ENCODE data around the gene PLA2G4B. TPM values are rescaled to one million over a fixed set of nuclear protein-coding genes. Genes with fewer than 3 reads are reported as not detected.

Gene PLA2G4B
- total and polyA plus RNA-seq, 4 donors: 5.7 to 13.0 (median 10.6) TPM

GRCh38 chr15:41870689-41871081 is 32.0 kb downstream of the PLA2G4B start:
- no peak overlapping the region for H3K4me3 ChIP-seq
- no peak overlapping the region for H3K9ac ChIP-seq (ENCODE audit: insufficient read depth in 1 of 2, low read length in 2 of 2)
- no peak for TF ChIP-seq CTCF (IDR thresholded peaks at IDR 0.05; ENCODE audit: control extremely low read depth, extremely low read depth)
- 79 to 90% methylated on average over 9 of the region's 9 CpGs for WGBS, 2 donors
- H3K9me3 ChIP-seq (ENCODE audit: control insufficient read depth in 4 of 4, insufficient read depth in 3 of 4, low read length in 3 of 4): no peaks in the 10 kb centered on the region
- no peak overlapping the region for H3K27ac ChIP-seq (ENCODE audit: low read depth in 1 of 2, low read length in 1 of 2)
- peaks cover 0 to 3% (median 0%) of the 10 kb centered on the region in 5 donors for H3K4me1 ChIP-seq (ENCODE audit: control insufficient read depth in 5 of 5, insufficient read depth in 5 of 5, low read length in 5 of 5)
- ATAC-seq (ENCODE audit: insufficient read depth, low FRiP score): no peak
- H3K27me3 ChIP-seq (ENCODE audit: control insufficient read depth in 3 of 3, insufficient read depth in 3 of 3, low read length in 2 of 3): no peaks in the 10 kb centered on the region
- H3K36me3 ChIP-seq (ENCODE audit: control insufficient read depth in 4 of 4, insufficient read depth in 4 of 4, low read length in 4 of 4): no peaks in the 10 kb centered on the region
- no peak for DNase-seq

- DNase-seq: no peak
- no peak overlapping the region for H3K4me3 ChIP-seq
- H3K4me1 ChIP-seq (ENCODE audit: control insufficient read depth in 5 of 5, insufficient read depth in 5 of 5, low read length in 5 of 5): no peaks in the 10 kb centered on the region
- no peak overlapping the region for H3K9ac ChIP-seq (ENCODE audit: insufficient read depth in 1 of 2, low read length in 2 of 2)
- no peaks in the 10 kb centered on the region for H3K27me3 ChIP-seq (ENCODE audit: control insufficient read depth in 3 of 3, insufficient read depth in 3 of 3, low read length in 2 of 3)
- H3K36me3 ChIP-seq (ENCODE audit: control insufficient read depth in 4 of 4, insufficient read depth in 4 of 4, low read length in 4 of 4): no peaks in the 10 kb centered on the region
- ATAC-seq (ENCODE audit: insufficient read depth, low FRiP score): no peak
- no peak overlapping the region for H3K27ac ChIP-seq (ENCODE audit: low read depth in 1 of 2, low read length in 1 of 2)
- no peaks in the 10 kb centered on the region for H3K9me3 ChIP-seq (ENCODE audit: control insufficient read depth in 4 of 4, insufficient read depth in 3 of 4, low read length in 3 of 4)
- 94% methylated on average over 17 to 19 of the region's 19 CpGs for WGBS, 2 donors
- no peak for TF ChIP-seq CTCF (IDR thresholded peaks at IDR 0.05; ENCODE audit: control extremely low read depth, extremely low read depth)
These were observed 32.7 kb downstream of the PLA2G4B start for GRCh38 chr15:41871175-41871905.

- WGBS, 2 donors: 93 to 96% methylated on average over 9 of the region's 9 CpGs
- DNase-seq (no peak), ATAC-seq (ENCODE audit: insufficient read depth, low FRiP score) (no peak)
These were observed 33.6 kb downstream of the PLA2G4B start for GRCh38 chr15:41872166-41872747.

More at GRCh38 chr15:41872166-41872747, 33.6 kb downstream of the PLA2G4B start:
- Histone ChIP-seq H3K4me1 (ENCODE audit: control insufficient read depth in 5 of 5, insufficient read depth in 5 of 5, low read length in 5 of 5) (no peaks in the 10 kb centered on the region), H3K4me3 (no peak overlapping the region), H3K27ac (ENCODE audit: low read depth in 1 of 2, low read length in 1 of 2) (no peak overlapping the region), H3K9me3 (ENCODE audit: control insufficient read depth in 4 of 4, insufficient read depth in 3 of 4, low read length in 3 of 4) (no peaks in the 10 kb centered on the region), H3K27me3 (ENCODE audit: control insufficient read depth in 3 of 3, insufficient read depth in 3 of 3, low read length in 2 of 3) (no peaks in the 10 kb centered on the region), H3K36me3 (ENCODE audit: control insufficient read depth in 4 of 4, insufficient read depth in 4 of 4, low read length in 4 of 4) (no peaks in the 10 kb centered on the region), H3K9ac (ENCODE audit: insufficient read depth in 1 of 2, low read length in 2 of 2) (no peak overlapping the region)
- no peak for TF ChIP-seq CTCF (IDR thresholded peaks at IDR 0.05; ENCODE audit: control extremely low read depth, extremely low read depth)

Measured in lung (tissue), 12 donors.